Neural progenitor cell (in vitro differentiated cells): ENCODE measurements around the gene RAI1. TPM values are rescaled to one million over a fixed set of nuclear protein-coding genes. Genes with fewer than 3 reads are reported as not detected.

Experiments used
- DNase-seq: peaks from one replicate; pipeline ENCODE4 v3.0.0-alpha.2; 2016; ENCODE audit warnings: low spot score
- H2AFZ ChIP-seq: fragments of 200-600 bp; sonication (generic); replicated peaks from 2 replicates; pipeline ENCODE4 v1.6.1; 2016; ENCODE audit warnings: antibody characterized with exemption
- H3F3A ChIP-seq: fragments of 200-600 bp; sonication (generic); 2 replicates; pipeline ENCODE4 v1.6.1; 2016; ENCODE audit warnings: antibody characterized with exemption, low read depth
- H3K27ac ChIP-seq: fragments of 200-600 bp; sonication (generic); 2 replicates; pipeline ENCODE4 v1.5.1; 2016; ENCODE audit warnings: mild to moderate bottlenecking
- H3K27me3 ChIP-seq: fragments of 200-600 bp; sonication (generic); 2 replicates; pipeline ENCODE4 v1.6.1; 2016; ENCODE audit warnings: mild to moderate bottlenecking, moderate library complexity
- H3K36me3 ChIP-seq: fragments of 200-600 bp; sonication (generic); 2 replicates; pipeline ENCODE4 v1.5.1; 2016
- H3K4me1 ChIP-seq: fragments of 200-600 bp; sonication (generic); 2 replicates; pipeline ENCODE4 v1.6.1; 2016; ENCODE audit warnings: mixed run types
- H3K4me2 ChIP-seq: fragments of 200-600 bp; sonication (generic); 2 replicates; pipeline ENCODE4 v1.6.1; 2016
- H3K4me3 ChIP-seq: fragments of 200-600 bp; sonication (generic); 2 replicates; pipeline ENCODE4 v1.5.1; 2016
- H3K79me2 ChIP-seq: fragments of 200-600 bp; sonication (generic); 2 replicates; pipeline ENCODE4 v1.6.1; 2016; ENCODE audit warnings: low read depth
- H3K9ac ChIP-seq: fragments of 200-600 bp; sonication (generic); 2 replicates; pipeline ENCODE4 v1.6.1; 2016
- H3K9me3 ChIP-seq: fragments of 200-600 bp; sonication (generic); 2 replicates; pipeline ENCODE4 v1.5.1; 2016; ENCODE audit warnings: low read depth
- H4K20me1 ChIP-seq: fragments of 200-600 bp; sonication (generic); 2 replicates; pipeline ENCODE4 v1.6.1; 2016; ENCODE audit warnings: low read depth
- H3K27ac Mint-ChIP-seq: 3 replicates; pipeline ENCODE4 v1.8.0; 2021; ENCODE audit warnings: mixed read lengths
- H3K27me3 Mint-ChIP-seq: 2 replicates; pipeline ENCODE4 v1.8.0; 2022; ENCODE audit warnings: low read depth, mild to moderate bottlenecking, inconsistent platforms, moderate library complexity, mixed read lengths; ENCODE audit not compliant: insufficient read depth
- H3K36me3 Mint-ChIP-seq: 3 replicates; pipeline ENCODE4 v1.8.0; 2021; ENCODE audit warnings: mixed read lengths
- H3K4me1 Mint-ChIP-seq: 3 replicates; pipeline ENCODE4 v1.8.0; 2021; ENCODE audit warnings: mixed read lengths
- H3K4me3 Mint-ChIP-seq: 3 replicates; pipeline ENCODE4 v1.8.0; 2021; ENCODE audit warnings: mild to moderate bottlenecking, moderate library complexity, mixed read lengths
- H3K9me3 Mint-ChIP-seq: 3 replicates; pipeline ENCODE4 v1.8.0; 2020; ENCODE audit warnings: mixed read lengths
- CTCF ChIP-seq: fragments of 200-600 bp; sonication (generic); IDR thresholded peaks from 2 replicates; pipeline ENCODE4 v1.5.1; 2017; ENCODE audit warnings: antibody characterized with exemption, mild to moderate bottlenecking
- EZH2 ChIP-seq: fragments of 200-600 bp; sonication (generic); IDR thresholded peaks from 2 replicates; pipeline ENCODE4 v1.6.1; 2017; ENCODE audit warnings: antibody characterized with exemption, mild to moderate bottlenecking, moderate library complexity
- EZH2phosphoT487 ChIP-seq: fragments of 200-600 bp; sonication (generic); IDR thresholded peaks from 2 replicates; pipeline ENCODE4 v1.6.1; 2017; ENCODE audit warnings: antibody characterized with exemption
- total RNA-seq: library from RNA; depleted of rRNA; stranded (reverse); fragments of >200 nt; gene quantifications from 2 replicates; pipeline ENCODE4 v1.2.3, GENCODE V29; 2015; ENCODE audit warnings: low replicate concordance

The RAI1 gene
- total RNA-seq, 1 donor from 2014 or later, result 27.4 TPM

GRCh38 chr17:17839791-17840707, 158.8 kb downstream of the RAI1 start:
- peaks cover 10% of the 10 kb centered on the region for H3K79me2 ChIP-seq
- Mint-ChIP-seq H3K4me3 (peak overlapping the region; percentile 75), H3K36me3 (no peaks in the 10 kb centered on the region), H3K9me3 (no peaks in the 10 kb centered on the region), H3K27me3 (peaks cover 5% of the 10 kb centered on the region), H3K4me1 (peaks cover 50% of the 10 kb centered on the region), H3K27ac (no peak overlapping the region)
- no peaks in the 10 kb centered on the region for H3K9me3 ChIP-seq
- peak overlapping the region; percentile 38 for H3K4me3 ChIP-seq
- H3K27me3 ChIP-seq, result no peaks in the 10 kb centered on the region
- no peaks in the 10 kb centered on the region for H3K36me3 ChIP-seq
- peaks cover 10% of the 10 kb centered on the region for H4K20me1 ChIP-seq
- peak overlapping the region; percentile 75 for H3K4me2 ChIP-seq
- DNase-seq, result peak; percentile 94
- H3K4me1 ChIP-seq, result peaks cover 42% of the 10 kb centered on the region
- TF ChIP-seq EZH2phosphoT487, result no peak
- no peak for TF ChIP-seq EZH2
- H3K27ac ChIP-seq, result peak overlapping the region; percentile 92
- no peak overlapping the region for H3K9ac ChIP-seq
- peaks cover 48% of the 10 kb centered on the region for H3F3A ChIP-seq
- H2AFZ ChIP-seq, result no peak overlapping the region

- H3K27ac Mint-ChIP-seq, result peak overlapping the region; percentile 80
- no peak overlapping the region for H3K9ac ChIP-seq
- TF ChIP-seq CTCF (no peak), EZH2 (no peak), EZH2phosphoT487 (no peak)
- no peaks in the 10 kb centered on the region for H3K36me3 Mint-ChIP-seq
- peaks cover 36% of the 10 kb centered on the region for H3K4me1 ChIP-seq
- peak; percentile 47 for DNase-seq
- no peaks in the 10 kb centered on the region for H3K27me3 ChIP-seq
- peaks cover 45% of the 10 kb centered on the region for H3F3A ChIP-seq
- no peak overlapping the region for H2AFZ ChIP-seq
- no peaks in the 10 kb centered on the region for H3K36me3 ChIP-seq
- H3K79me2 ChIP-seq, result peaks cover under 1% of the 10 kb centered on the region
- peaks cover under 1% of the 10 kb centered on the region for H4K20me1 ChIP-seq
- H3K9me3 Mint-ChIP-seq, result no peaks in the 10 kb centered on the region
- peaks cover 5% of the 10 kb centered on the region for H3K27me3 Mint-ChIP-seq
- H3K4me2 ChIP-seq, result peak overlapping the region; percentile 75
- peaks cover 42% of the 10 kb centered on the region for H3K4me1 Mint-ChIP-seq
- H3K27ac ChIP-seq, result peak overlapping the region; percentile 92
- H3K4me3 ChIP-seq, result peak overlapping the region; percentile 38
- H3K4me3 Mint-ChIP-seq, result peak overlapping the region; percentile 71
- no peaks in the 10 kb centered on the region for H3K9me3 ChIP-seq
These were observed 159.7 kb downstream of the RAI1 start for GRCh38 chr17:17840751-17841591.

GRCh38 chr17:17841601-17842025, 160.4 kb downstream of the RAI1 start:
- Histone ChIP-seq H3K27me3 (no peaks in the 10 kb centered on the region), H3K9me3 (no peaks in the 10 kb centered on the region), H3K9ac (no peak overlapping the region), H2AFZ (no peak overlapping the region), H3K4me1 (peaks cover 37% of the 10 kb centered on the region), H3K79me2 (no peaks in the 10 kb centered on the region), H3K27ac (peak overlapping the region; percentile 14), H3F3A (peaks cover 45% of the 10 kb centered on the region), H3K4me3 (no peak overlapping the region), H4K20me1 (no peaks in the 10 kb centered on the region), H3K4me2 (no peak overlapping the region), H3K36me3 (no peaks in the 10 kb centered on the region)
- DNase-seq, result no peak
- Mint-ChIP-seq H3K27me3 (peaks cover 5% of the 10 kb centered on the region), H3K4me1 (peaks cover 44% of the 10 kb centered on the region), H3K27ac (no peak overlapping the region), H3K36me3 (no peaks in the 10 kb centered on the region), H3K9me3 (no peaks in the 10 kb centered on the region), H3K4me3 (peak overlapping the region; percentile 71)
- TF ChIP-seq EZH2 (no peak), EZH2phosphoT487 (no peak), CTCF (no peak)
